Choroid plexus epithelial cell (primary cell): ENCODE data around the gene NOP10.
A peak's percentile ranks its signal among the peaks of the same experiment; 100 is the strongest.

Experiments
- DNase-seq: peaks from one replicate; pipeline ENCODE4 v3.0.0-alpha.2; 2010; ENCODE audit warnings: low read depth
- H3K4me3 ChIP-seq: 2 replicates; pipeline ENCODE4 v1.5.1; 2011; ENCODE audit warnings: low read depth, mild to moderate bottlenecking, control low read depth, low read length, moderate library complexity
- TF ChIP-seq, protein P1 (sequence below): conservative IDR thresholded peaks from 2 replicates; pipeline ENCODE4 v1.5.1; 2011; ENCODE audit warnings: low read depth, mild to moderate bottlenecking, control low read depth, inconsistent platforms, low read length, moderate library complexity

Gene NOP10

DNA sequence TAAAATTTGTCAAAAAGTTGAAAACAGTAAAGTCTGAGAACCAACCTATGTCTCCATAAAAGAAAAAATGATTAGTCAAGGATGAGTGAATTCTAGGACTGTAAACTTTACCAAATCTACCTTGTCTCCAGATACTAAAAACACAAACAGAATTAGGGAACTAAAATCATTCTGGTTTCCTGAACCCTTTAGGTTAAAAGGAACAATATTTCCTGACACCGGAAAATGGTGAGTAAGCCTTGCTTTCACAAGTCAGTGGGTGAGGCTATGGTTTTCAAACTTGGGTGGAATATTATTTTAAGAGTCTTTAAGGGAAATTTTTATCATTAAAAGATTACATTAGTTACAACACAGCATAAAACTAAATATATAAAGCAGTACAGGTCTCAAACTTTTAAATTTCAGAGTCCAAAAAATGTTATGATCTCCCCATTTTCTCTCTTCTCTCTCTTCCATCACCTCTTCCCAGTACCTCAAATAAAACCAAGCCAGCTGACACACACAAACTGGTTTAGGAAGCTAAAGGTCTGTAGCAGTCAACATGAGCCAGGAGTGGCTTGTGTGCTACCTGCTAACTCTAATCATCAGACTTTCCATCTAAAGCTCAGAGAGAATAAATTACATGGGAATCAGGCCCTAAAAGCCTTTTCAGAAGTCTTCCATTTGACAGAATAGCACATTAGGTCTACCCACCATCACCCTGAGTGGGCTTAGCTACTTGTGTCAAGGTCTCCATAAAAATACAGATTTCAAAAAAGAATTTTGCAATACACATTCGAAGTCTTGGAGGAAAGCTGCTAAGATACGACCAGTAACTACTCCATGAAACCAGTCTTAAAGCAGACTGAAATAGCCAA, 7.5 kb downstream of the NOP10 start:
- peak; percentile 57 for DNase-seq
- TF ChIP-seq, protein P1, sequence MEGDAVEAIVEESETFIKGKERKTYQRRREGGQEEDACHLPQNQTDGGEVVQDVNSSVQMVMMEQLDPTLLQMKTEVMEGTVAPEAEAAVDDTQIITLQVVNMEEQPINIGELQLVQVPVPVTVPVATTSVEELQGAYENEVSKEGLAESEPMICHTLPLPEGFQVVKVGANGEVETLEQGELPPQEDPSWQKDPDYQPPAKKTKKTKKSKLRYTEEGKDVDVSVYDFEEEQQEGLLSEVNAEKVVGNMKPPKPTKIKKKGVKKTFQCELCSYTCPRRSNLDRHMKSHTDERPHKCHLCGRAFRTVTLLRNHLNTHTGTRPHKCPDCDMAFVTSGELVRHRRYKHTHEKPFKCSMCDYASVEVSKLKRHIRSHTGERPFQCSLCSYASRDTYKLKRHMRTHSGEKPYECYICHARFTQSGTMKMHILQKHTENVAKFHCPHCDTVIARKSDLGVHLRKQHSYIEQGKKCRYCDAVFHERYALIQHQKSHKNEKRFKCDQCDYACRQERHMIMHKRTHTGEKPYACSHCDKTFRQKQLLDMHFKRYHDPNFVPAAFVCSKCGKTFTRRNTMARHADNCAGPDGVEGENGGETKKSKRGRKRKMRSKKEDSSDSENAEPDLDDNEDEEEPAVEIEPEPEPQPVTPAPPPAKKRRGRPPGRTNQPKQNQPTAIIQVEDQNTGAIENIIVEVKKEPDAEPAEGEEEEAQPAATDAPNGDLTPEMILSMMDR, result no peak
- peak overlapping the region; percentile 15 for H3K4me3 ChIP-seq

DNA sequence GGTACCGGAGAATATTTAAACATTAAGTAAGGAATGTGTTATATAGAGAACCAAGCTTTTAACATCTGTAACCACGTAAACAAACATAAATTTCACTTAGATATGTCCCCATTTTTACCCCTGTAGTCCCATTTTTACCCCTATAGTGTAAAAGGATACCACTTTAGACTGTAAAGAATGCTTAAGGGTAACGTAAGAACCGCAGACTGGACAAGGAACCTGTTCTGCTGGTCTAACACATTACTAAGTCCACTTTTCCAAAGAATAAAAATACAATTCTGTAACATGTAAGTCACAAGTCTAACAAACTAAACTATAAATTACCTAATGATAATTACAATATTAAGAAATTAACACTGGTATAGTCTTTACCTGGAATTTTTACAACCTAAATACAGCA, 8.3 kb downstream of the NOP10 start:
- TF ChIP-seq, protein P1, result no peak
- no peak for DNase-seq
- H3K4me3 ChIP-seq, result no peak overlapping the region

DNA sequence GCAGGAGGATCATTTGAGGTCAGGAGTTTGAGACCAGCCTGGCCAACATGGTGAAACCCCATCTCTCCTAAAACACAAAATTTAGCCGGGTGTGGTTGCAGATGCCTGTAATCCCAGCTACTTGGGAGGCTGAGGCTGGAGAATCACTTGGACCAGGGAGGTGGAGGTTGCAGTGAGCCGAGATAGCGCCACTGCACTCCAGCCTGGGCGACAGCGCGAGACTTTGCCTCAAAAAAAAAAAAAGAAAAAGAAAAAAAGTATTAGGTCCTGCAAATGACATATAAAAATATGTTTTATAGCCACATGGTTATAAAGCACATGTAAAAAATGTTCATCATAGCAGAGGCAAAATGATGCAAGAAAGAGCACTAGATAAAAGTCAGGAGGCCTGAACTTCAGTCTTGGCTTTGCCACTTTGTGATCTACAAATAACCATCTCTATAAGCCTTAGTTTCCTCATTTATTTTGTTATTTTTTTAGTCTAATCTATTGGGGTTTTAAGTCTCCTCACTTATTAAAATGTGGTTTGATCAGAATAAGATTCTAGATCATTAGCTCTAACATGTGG, 10.3 kb downstream of the NOP10 start:
- H3K4me3 ChIP-seq, result no peak overlapping the region
- TF ChIP-seq, protein P1, result no peak
- no peak for DNase-seq

DNA sequence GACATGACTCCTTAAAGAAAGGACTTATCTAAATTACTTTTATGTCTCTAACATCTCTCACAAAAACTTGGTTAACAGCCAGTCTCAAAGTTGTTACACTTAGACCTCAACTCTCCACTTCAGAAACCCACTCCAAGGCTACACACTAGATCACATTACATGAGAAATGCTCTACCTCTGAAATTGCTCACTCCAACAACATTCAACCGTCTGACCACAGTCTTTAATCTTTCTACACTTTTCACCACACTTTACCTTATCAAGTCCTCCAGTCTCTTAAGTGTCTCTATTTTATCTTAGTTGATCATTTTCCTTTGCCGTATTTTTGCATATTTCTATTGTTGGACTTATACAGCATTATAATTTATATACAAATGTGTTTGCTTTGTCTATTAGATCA, 11.1 kb downstream of the NOP10 start:
- TF ChIP-seq, protein P1, result no peak
- DNase-seq, result peak; percentile 39
- H3K4me3 ChIP-seq, result no peak overlapping the region

DNA sequence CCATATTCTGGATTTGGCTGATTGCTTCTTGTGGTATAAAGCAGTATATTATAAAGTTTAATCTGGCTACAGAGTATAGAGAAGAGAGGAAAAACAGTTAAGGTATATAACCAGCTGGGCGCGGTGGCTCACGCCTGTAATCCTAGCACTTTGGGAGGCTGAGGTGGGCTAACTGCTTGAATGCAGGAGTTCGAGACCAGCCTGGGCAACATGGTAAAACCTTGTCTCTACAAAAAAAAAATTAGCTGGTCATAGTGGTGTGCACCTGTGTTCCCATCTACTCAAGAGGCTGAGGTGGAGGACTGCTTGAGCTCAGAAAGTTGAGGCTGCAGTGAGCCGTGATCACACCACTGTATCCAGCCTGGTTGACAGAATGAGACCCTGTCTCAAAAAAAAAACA, 12.7 kb downstream of the NOP10 start:
- no peak overlapping the region for H3K4me3 ChIP-seq
- TF ChIP-seq, protein P1, result no peak
- DNase-seq, result no peak

DNA sequence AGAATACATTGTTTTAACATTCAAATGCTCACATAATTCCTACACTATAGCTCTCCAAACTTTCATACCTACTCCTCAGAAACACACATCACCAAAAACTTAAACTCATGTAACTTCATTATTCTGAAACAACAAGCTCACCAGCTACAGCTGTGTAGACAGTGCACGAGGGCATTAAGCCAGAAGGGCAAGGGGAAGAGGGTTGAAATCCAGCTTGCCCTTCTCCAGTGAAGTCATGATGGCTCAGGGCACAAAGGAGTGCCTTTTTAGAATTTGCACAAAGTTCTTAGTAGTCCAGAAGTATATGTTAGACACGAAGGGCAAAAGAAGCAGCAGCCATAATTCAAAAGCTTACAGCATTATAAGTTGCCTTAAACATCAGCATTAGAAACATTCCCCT, 13.9 kb downstream of the NOP10 start:
- DNase-seq, result no peak
- TF ChIP-seq, protein P1, result no peak
- no peak overlapping the region for H3K4me3 ChIP-seq

DNA sequence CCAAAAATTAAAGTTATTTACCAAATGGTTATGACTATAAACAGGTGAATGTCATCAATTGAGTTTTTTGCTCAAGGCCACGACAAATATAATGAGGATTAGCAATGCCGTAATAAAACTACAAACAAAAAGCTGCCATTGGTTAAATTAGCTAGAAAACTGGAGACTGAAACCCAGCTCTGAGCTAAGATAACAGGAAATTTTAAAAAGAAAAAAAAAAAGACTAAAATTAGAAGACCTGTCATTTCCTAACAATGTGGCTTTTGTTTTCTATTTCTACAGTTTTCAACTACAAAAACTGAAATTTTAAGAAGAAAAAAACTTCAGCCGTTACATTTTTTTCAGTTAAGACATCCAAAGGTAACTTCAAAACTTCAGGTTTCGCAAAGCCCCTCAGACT, 15.0 kb downstream of the NOP10 start:
- no peak for DNase-seq
- no peak overlapping the region for H3K4me3 ChIP-seq
- TF ChIP-seq, protein P1, result no peak
